Tibial nerve (tissue), 4 donors: ENCODE results near the gene PIGZ.

ENCODE experiments used
- CTCF ChIP-seq, 5 experiments: fragments of 200-600 bp in 3 of 5; fragments of 450-650 bp in 2 of 5; sonication (generic) in 3 of 5; IDR thresholded peaks; one replicate each; pipeline ENCODE4 v1.5.1; 2016 to 2019; ENCODE audit warnings: antibody characterized with exemption in 5 of 5, mild to moderate bottlenecking in 3 of 5, moderate library complexity in 2 of 5
- EP300 ChIP-seq, 2 donors: sonication (generic); formaldehyde crosslinking; IDR thresholded peaks; one replicate each; pipeline ENCODE4 v1.6.1; 2017; ENCODE audit warnings: antibody characterized with exemption in 2 of 2, mild to moderate bottlenecking in 1 of 2
- POLR2A ChIP-seq, 2 donors: fragments of 450-650 bp; IDR thresholded peaks; one replicate each; pipeline ENCODE4 v1.6.1; 2017; ENCODE audit warnings: antibody characterized with exemption in 2 of 2, mild to moderate bottlenecking in 2 of 2, moderate library complexity in 2 of 2

GRCh38 chr3:196985298-196985697 is 16.7 kb upstream of the PIGZ start:
- no peak for TF ChIP-seq POLR2A (IDR thresholded peaks at IDR 0.05)
- no peak for TF ChIP-seq CTCF (IDR thresholded peaks at IDR 0.05)
- TF ChIP-seq EP300 (IDR thresholded peaks at IDR 0.05), result no peak
